NCI-H2227 (cell line): Measurements from ENCODE around the gene BABAM1.

Experiments
- DNase-seq: peaks from one replicate; lab custom pipeline; 2025; ENCODE audit not compliant: unreplicated experiment; lab: John Stamatoyannopoulos, UW

Gene BABAM1

DNA sequence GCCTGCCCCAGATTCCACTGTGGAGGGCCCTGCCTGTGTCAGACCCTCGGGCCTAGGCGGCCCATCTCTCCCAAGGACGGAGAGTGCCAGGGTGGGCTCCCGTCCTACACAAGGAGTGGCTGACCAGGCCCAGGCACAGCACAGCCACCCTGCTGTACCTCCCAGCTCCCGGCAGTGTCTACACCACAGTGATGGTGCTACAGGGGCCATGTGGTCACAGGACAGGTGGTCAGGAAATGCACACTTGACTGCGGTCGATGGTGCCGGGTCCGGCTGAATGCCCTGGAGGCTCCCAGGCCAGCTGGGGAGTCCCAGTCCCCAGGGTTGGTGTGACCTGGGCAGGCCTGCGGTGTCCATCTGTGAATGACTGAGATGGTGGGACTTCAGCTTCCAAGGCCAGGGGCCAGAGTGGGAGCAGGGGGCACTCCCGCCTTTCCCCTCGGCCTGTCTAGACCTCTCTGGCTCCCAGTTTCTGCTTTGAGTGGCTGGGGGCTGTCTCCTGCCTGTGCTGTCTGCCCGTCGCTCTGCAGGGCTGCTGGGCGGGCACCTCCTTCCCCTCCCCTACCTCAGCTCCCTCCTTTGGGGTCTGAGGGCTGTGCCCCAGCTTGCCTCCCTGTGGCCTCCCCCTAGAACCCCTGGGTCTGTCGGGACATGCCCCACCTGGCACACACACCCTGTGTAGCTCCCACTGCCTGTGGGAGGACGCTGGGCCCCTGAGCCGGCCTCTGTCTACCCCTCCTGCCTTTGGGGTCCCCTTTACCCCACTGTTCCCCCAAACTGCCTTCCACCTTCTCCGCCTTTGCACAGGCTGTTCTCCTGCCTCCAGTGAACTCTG, 54.6 kb downstream of the BABAM1 start:
- no peak for DNase-seq

DNA sequence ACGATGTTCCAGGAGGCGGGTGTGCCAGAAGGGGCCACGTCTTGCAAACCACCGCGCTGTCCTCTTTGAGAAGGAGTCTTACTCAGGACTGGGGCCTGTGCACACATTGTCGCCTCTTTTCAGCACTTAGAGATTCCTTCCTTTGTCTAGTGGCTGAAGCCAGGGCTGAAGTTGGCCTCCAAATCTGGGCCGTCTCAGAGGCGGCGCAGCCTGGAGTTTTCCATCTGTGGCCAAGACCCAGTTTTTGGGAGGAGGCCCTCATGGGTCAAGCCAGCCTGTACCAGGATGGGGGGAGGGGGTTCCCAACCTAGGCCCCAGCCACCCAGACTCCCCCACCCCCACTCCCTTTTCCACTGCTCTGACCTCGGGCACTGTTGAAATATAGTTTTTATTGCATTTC, 55.6 kb downstream of the BABAM1 start:
- DNase-seq, result no peak

DNA sequence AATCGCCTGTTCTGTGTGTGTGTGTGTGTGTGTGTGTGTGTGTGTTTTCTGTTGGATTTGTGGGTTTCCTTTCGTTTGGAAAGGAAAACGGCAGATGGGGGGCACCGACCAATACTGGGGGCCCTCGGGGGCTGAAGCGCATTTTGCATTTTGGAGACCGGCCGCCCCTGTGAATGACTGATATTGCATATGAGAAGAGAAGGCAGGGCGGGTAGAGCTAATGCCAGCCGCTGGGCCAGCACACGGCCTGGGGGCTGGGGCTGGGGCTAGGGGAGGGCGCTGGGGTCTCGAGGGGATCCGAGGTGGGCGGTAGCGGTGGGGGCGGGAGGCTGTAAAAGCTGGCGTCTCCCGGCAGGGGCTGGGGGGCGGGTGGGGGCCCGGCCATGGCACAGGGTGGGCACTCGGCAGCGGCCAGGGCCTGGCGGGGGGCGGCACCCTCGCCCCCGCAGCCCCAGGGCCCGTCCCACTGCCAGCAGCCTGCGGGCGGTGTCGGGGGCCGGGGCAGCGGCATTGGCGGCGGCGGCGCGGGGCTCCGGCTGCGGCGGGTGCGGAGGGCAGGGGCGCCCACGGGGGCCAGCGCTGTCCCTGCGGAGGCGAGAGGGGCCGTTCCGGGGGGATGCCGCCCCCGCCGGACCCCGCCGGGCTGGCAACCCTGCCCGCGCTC, 56.2 kb downstream of the BABAM1 start:
- DNase-seq, result no peak

DNA sequence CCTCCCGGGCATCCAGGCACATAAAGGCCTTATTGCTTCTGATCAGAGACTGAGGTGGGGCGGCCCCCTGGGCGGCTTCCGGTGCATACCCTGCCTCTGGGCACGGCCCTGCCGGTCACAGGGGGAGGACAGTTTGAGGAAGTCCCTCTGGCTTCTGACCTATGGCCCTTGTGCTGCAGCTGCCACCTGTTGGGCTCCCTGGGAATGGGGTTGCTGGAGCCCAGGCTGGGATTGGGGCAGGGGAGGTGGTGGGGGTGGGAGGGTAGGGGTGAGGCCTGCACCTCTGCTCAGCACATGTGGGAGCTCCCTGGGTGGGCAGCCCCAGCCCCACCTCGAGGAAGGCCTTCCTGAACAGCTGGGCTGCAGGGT, 56.7 kb downstream of the BABAM1 start:
- DNase-seq, result no peak

DNA sequence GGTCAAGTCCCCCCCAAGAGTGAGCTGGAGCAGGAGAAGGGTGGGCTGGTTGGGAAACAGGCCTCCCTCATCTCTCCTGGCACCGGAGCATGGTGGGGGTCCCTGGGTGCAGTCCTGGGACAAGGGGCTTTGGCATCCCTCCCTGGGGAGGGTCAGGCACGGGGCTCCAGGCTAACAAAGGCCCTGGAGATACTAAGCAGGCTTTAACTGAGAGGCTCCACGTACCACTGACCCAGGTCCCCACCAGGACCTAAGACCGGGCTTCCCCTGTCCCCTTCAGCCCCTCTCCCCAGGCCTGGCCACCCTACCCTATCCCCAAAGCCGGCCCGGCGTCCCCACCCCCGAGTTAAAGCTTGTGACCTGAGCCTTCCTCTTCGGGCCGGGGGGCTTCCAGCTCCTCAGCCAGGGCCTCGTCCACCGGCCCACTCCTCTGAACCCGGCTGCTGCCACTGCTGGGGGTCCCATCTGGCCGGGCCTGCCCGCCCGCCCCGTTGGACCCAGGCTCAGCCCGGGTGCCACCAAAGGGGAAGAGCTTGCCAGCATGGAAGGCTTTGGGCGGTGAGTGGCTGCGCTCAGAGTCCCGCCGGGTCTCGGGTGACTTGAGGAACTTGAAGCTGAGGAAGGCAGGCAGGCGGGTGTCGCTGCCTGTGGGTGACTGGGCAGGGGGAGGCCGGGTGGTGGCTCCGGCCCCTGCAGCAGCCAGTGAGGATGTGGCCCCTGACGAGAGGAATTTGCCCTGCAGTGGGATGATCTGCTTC, 57.3 kb downstream of the BABAM1 start:
- no peak for DNase-seq

DNA sequence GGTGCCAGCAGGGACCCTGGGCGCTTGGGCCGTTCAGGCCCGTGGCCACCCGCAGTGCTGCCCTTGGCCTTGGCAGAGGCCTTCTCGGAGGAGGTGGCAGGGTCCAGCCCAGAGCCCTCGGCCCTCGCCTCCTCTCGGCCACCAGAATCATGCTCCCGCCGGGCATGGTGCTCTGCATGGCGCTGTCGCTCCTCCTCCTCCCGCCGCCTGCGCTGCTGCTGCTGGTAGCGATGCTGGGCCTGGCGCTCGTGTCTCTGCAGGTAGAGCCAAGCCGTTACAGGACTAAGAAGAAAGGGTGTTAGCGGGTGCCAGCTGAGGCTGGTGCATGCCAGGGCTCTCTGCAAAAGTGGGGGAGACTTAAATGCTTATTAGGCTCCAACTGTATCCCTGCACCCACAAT, 57.9 kb downstream of the BABAM1 start:
- no peak for DNase-seq

DNA sequence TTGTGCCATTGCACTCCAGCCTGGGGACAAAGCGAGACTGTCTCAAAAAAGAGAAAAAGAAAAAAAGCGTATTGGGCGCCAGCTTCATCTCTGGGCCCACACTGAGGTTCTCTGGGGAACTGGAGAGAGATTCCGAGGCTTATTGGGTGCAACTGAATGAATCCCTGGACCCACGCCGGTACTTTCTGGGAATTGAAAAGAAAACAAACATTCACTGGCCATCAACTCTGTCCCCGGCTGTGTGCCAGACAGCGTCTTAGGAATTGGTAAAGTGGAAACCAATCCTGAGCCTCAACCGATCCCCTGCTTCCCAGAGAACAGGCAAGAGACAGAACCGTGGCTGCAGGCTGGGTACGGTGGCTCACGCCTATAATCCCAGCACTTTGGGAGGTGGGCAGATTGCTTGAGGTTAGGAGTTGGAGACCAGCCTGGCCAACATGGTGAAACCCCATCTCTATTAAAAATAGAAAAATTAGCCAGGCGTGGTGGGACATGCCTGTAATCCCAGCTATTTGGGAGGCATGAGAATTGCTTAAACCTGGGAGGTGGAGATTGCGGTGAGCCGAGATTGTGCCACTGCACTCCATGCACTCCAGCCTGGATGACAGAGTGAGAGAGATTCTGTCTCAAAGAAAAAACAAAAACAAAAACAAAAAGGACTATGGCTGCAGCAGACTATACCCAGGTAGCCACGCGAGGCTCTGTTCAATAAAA, 58.8 kb downstream of the BABAM1 start:
- no peak for DNase-seq

DNA sequence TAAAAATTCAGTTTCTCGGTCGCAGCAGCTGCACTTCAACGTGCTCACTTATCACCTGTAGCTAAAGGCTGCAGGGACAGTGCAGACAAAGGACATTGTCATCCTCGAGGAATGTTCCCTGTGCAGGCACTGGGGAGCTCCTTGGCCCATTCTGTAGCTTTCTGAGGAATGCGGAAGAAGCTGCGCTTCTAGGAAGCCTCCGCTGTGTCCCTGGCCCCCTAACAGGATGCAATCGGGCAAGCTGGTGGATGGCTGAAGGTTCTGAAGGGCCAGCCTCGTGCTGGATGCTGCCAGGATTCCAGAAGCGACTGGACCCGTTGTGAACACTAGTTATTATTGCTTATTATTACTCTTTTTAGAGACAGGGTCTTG, 59.3 kb downstream of the BABAM1 start:
- DNase-seq, result no peak

DNA sequence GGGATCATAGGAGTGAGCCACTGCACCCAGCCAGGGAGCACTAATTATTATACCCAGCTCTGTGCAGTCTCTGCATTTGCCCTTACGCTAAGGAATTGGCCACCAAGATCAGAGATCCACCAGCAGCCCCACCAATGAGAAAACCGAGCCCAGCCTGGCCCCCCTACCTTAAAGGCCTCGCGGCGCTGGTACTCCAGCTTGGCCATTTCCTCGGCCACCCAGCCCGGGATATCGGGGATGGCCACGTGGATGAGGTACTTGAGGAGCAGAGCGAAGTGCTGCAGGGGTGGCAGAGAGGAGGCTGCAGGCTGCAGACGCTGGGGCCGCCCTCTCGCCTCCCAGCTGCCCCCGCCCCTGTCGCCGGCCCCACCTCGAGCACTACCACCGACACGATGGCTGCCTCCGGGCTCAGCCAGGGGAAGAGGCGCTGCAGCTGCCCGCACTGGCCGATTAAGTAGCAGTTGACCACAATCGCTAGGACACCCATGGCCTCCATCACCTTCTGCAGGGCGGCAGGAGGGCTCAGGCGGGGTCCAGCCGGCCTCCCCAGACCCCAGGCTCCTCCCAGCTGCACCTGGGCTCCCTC, 59.9 kb downstream of the BABAM1 start:
- no peak for DNase-seq

DNA sequence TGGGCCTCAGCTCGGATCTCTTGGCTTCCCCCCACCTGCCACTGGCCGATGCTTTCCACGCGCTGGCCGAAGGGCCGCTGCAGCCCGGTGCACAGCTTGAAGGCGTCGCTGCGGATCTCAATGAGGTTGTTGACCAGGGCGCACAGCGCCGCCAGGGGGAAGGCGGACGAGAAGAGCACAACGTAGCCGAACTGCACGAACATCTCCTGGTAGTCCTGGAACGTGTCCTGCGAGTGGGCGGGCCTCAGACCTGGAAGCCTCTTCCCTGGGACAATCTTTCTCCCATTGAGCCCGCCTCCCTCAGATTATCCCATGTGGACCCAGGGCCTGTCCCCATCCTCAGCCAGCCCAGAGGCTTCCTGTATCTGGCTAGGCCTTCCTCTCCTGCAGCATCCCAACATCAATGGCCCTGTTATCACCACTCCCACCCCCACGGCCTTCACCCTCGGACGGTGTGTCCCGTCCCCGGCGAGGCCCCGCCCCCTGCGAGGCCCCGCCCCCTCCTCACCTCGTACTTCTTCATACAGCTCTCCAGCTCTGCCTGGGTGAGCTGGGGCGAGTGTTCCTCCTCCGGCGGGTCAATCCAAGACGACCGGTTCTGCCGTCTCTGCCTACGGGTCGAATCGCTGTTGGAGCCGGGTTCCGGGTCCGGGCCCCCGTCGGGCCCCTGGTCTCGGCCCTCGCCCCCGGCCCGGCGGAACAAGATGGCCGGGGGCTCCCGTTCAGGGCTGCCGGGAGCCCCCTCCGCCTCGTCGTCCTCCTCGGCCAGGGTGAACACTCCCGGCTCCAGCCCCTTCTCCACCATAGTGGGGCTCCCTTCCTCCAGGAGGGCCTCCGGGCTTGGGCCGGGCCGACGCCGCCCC, 60.6 kb downstream of the BABAM1 start:
- DNase-seq, result no peak
